GM21619 (cell line): Measurements from ENCODE around the gene NUDT22.

ENCODE experiments used
- ATAC-seq: cut with Tn5 transposase; IDR thresholded peaks from one replicate; pipeline ENCODE4 v1.9.1; 2021; ENCODE audit not compliant: unreplicated experiment

The NUDT22 gene

GRCh38 chr11:64253043-64253442, 27.0 kb downstream of the NUDT22 start:
- ATAC-seq: no peak

DNA sequence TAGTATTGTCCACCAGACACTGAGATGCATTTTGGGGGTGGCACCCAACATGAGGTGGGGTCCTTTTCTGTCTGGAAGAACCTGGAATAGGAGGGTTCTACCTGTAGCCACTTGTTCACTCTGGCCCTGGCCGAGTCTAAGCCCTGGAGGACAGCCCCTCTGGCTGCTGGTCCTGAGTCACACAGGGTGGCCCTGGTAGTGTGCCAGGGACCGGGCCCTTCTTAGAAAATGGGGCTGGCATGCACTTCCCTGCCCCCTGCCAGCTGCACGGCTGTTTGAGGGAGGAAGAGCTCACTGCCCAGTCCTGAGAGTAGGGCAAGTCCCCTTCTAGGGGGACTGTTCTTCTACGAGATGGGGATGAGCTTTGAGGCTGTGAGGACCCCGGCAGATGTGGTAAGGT, 27.4 kb downstream of the NUDT22 start:
- ATAC-seq: no peak

DNA sequence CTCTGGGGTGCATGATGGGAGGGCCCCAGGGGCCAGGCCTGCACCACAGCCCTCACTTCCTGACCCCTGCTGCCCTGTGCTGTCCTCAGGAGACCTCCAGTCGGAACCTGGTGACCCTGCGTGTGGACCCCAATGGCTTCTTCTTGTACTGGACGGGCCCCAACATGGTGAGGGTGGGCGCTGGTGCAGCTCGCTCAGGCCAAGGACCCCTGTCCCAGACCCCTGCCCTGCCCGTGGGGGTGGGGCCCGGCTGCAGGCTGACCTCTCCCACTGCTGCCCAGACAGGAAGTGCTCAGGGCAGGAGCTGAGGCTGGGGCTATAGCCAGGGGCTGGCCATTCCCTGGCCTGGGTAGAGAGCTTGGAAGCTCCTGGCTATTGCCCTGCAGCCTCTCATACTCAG, 28.3 kb downstream of the NUDT22 start:
- no peak for ATAC-seq

DNA sequence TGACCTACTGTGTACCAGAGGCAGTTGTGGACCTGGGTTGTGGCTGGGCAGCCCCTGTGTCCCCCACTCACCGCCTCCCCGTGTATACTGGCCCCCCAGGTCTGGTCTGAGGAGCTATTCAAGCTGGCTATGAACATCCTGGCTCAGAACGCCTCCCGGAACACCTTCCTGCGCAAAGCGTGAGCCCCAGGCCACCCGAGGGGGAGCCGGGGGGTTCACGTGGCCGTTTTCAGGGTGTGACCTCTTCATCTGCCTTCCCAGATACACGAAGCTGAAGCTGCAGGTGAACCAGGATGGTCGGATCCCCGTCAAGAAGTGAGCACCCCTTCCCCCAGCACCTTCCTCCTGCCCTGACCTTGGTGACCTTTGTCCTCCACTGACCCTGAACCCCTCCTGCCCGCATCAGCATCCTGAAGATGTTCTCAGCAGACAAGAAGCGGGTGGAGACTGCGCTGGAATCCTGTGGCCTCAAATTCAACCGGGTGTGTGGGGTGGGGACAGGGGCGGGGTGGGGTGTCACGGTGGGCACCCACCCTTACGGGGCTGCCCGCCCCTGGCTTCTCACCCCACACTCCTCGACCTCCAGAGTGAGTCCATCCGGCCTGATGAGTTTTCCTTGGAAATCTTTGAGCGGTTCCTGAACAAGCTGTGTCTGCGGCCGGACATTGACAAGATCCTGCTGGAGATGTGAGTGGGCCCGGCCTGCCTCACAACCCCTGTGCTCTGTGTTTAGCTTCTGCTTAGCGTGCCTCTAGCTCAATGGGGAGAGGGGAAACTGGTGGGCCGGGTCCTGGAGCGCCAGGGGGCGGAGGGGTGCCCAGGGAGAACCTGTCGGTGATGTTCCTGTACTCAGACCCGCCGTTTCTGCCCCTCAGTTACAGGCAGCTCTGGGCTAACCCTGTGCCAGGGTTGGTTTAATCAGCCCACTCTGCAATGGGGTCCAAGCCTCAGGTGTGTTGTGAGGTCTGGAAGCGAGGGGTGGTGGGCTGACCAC, 29.4 kb downstream of the NUDT22 start:
- ATAC-seq: no peak

- no peak for ATAC-seq
Observed at GRCh38 chr11:64256300-64256699, 30.2 kb downstream of the NUDT22 start.

DNA sequence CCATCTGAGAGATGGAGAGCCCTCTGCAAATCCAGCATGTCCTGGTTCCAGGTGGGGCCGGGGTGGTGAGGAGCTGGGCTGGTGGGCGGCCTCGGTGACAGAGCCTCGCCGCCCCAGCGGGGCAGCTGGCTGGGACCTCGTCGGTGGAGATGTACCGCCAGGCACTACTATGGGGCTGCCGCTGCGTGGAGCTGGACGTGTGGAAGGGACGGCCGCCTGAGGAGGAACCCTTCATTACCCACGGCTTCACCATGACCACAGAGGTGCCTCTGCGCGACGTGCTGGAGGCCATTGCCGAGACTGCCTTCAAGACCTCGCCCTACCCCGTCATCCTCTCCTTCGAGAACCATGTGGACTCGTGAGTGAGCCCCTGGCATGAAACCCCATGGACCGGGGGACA, 32.3 kb downstream of the NUDT22 start:
- ATAC-seq: no peak

DNA sequence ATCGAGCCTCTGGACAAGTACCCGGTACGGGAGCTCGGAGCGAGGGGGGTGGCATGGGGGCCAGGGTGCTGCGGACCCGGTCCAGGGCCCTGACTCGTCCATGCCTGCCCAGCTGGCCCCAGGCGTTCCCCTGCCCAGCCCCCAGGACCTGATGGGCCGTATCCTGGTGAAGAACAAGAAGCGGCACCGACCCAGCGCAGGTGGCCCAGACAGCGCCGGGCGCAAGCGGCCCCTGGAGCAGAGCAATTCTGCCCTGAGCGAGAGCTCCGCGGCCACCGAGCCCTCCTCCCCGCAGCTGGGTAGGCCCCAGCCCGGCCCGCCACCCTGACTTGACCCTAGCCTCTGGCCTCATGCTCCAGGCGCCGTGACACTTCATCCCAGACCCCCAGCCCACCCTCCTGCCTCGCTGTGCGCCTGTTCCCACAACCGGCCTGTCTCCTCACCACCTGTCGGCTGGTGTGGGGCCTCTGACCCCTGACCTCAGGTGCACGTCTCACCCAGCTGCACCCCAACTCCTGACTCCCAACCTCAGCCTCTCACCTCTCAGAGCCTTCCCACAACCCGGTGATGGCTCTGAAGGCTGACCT, 33.0 kb downstream of the NUDT22 start:
- ATAC-seq: no peak

GRCh38 chr11:64259533-64260067, 33.5 kb downstream of the NUDT22 start:
- no peak for ATAC-seq

GRCh38 chr11:64260147-64260708, 34.2 kb downstream of the NUDT22 start:
- no peak for ATAC-seq

DNA sequence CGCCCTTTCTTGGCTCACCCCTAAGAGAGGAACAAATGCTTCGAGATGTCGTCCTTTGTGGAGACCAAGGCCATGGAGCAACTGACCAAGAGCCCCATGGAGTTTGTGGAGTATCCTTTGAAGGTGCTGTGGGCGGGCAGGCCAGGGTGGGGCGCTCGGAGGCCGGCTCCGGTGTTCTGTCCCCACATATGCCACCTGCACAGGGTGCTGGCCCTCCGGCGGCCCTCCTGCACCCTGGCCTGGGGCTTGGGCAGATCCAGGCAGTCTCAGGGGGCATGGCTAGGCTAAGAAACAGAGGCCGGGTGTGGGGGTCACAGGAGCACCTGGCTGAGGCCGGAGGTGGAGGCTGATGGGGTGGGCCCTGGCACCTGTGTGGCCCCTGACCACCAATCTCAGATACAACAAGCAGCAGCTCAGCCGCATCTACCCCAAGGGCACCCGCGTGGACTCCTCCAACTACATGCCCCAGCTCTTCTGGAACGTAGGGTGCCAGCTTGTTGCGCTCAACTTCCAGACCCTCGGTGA, 35.5 kb downstream of the NUDT22 start:
- ATAC-seq: no peak

DNA sequence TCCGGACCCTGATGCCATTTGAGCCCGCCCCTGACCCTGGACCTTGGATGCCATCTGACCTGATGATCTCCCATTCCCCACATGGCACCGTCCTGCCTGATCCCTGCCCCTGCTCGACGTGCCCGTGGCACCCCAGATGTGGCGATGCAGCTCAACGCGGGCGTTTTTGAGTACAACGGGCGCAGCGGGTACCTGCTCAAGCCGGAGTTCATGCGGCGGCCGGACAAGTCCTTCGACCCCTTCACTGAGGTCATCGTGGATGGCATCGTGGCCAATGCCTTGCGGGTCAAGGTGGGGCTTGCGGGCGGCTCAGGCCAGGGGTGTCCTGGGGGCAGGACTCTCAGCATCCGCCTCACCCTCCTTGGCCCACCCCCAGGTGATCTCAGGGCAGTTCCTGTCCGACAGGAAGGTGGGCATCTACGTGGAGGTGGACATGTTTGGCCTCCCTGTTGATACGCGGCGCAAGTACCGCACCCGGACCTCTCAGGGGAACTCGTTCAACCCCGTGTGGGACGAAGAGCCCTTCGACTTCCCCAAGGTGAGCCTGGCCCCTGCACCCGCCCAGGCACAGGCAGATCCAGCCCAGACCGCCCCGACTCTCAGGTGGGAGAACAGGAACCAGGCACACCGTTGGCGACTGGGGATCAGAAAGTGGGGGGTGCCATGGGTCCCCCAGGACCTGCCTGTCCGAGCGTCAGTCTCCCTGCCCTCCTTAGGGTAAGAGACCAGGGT, 36.4 kb downstream of the NUDT22 start:
- ATAC-seq: no peak

- no peak for ATAC-seq
Observed at GRCh38 chr11:64263021-64263946, 37.2 kb downstream of the NUDT22 start.

DNA sequence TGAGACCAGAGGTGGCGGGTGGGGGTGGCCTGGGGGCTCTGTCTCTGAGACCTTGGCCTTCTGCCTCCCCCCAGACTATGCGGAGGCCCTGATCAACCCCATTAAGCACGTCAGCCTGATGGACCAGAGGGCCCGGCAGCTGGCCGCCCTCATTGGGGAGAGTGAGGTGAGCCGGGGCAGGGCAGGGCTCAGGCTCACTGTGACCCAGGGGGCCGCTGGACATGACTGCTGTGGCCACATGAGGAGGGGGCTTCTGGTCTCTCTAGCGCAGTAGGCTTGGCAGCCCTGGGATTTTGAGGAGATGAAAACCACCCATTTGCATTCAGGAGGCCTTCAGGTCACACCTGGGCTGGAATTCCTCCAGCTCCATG, 37.9 kb downstream of the NUDT22 start:
- no peak for ATAC-seq

DNA sequence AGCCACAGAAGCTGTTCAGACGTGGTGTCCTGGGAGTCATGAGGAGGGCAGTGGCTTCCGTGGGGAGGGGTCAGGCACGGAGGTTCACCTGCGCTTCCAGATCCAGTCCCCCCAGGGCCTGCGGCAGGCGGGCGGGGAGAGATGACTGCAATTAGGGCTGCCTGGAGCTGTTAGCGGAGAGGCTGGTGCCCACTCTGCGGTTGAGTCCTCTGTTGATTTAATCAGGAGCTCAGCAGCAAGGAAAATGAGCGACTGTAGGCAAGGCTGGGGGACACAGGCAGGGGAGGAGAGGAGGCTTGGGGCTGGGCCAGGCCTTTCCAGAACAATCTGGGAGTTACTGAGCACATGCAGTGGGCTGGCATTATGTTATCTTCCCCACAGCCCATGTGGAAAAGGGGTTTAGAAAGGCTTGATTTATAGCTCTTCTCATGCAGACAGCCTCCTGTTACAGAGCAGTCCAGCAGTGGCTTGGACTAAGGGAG, 38.3 kb downstream of the NUDT22 start:
- no peak for ATAC-seq

GRCh38 chr11:64265176-64266160, 39.4 kb downstream of the NUDT22 start:
- no peak for ATAC-seq

DNA sequence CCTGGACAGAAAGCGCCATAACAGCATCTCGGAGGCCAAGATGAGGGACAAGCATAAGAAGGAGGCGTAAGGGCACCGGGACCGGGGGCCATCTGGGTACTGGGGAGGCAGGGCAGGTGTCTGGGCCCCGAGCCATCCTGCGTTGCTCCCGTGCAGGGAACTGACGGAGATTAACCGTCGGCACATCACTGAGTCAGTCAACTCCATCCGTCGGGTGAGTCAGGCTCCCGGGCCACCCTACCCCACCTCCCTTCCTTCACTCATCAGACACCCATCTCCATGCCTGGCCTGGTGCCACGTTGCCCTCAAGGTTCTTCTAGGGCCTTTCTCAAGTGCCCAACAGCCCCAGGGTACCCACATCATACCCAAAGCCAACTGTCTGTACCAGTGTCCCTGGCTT, 40.3 kb downstream of the NUDT22 start:
- ATAC-seq: no peak

DNA sequence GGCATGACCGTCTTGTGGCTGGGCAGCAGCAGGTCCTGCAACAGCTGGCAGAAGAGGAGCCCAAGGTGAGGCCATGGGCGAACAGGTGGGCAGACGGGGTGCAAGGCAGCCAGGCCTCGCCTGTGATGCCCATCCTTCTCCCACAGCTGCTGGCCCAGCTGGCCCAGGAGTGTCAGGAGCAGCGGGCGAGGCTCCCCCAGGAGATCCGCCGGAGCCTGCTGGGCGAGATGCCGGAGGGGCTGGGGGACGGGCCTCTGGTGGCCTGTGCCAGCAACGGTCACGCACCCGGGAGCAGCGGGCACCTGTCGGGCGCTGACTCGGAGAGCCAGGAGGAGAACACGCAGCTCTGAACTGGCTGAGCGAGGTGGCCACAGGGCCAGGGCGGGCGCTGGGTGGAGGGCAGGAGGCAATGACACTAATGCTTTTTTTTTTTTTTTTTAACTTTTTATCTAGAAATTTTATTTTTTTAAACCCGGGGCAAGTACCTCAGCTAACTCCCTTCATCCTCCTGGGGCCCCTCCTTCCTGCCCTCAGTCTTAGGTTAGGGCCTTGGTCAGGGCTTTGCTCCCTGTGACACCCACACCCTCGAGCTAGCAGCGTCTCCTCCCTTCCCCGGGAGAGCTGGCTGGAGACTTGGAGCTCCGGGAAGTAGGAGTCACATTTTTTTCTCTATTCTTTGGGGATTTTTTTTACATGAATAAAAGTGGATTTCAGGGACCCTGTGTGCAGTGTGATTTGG, 41.3 kb downstream of the NUDT22 start:
- no peak for ATAC-seq
